HFFc6 (cell line): ENCODE data around the gene DUSP22. TPM values are rescaled to one million over a fixed set of nuclear protein-coding genes. Genes with fewer than 3 reads are reported as not detected.

Source experiments
- DNase-seq: peaks from one replicate; pipeline ENCODE4 v3.0.0-alpha.2; 2018
- H3K27ac Mint-ChIP-seq: 2 replicates; pipeline ENCODE4 v1.8.0; 2020; ENCODE audit warnings: mild to moderate bottlenecking, mixed read lengths
- H3K27me3 Mint-ChIP-seq: 2 replicates; pipeline ENCODE4 v1.8.0; 2021; ENCODE audit warnings: mild to moderate bottlenecking, moderate library complexity, mixed read lengths; ENCODE audit not compliant: insufficient read depth
- H3K36me3 Mint-ChIP-seq: 2 replicates; pipeline ENCODE4 v1.8.0; 2021; ENCODE audit warnings: low read depth, mixed read lengths
- H3K4me1 Mint-ChIP-seq: 2 replicates; pipeline ENCODE4 v1.8.0; 2020; ENCODE audit warnings: low read depth, mixed read lengths
- H3K4me3 Mint-ChIP-seq: 2 replicates; pipeline ENCODE4 v1.8.0; 2020; ENCODE audit warnings: mild to moderate bottlenecking, moderate library complexity, mixed read lengths
- H3K9me3 Mint-ChIP-seq: 2 replicates; pipeline ENCODE4 v1.8.0; 2020; ENCODE audit warnings: mild to moderate bottlenecking, mixed read lengths
- total RNA-seq, 6 experiments: library from RNA; stranded (reverse); fragmentation: NEBNext Ultra II Directional; extraction: Animal tissue kit (Norgen Biotek cat#: 25700); gene quantifications; 2 replicates in 1 of 6; 3 replicates in 5 of 6; pipeline ENCODE4 v1.2.3, GENCODE V29; 2021
- TF ChIP-seq, protein P1 (sequence below): fragments of 200-600 bp; sonication (generic); IDR thresholded peaks from 2 replicates; pipeline ENCODE4 v1.5.0; 2021; ENCODE audit warnings: antibody characterized with exemption, mild to moderate bottlenecking

DUSP22 gene
- total RNA-seq, 6 experiments from 2014 or later, result 6.8 to 11.9 (median 9.2) TPM

DNA sequence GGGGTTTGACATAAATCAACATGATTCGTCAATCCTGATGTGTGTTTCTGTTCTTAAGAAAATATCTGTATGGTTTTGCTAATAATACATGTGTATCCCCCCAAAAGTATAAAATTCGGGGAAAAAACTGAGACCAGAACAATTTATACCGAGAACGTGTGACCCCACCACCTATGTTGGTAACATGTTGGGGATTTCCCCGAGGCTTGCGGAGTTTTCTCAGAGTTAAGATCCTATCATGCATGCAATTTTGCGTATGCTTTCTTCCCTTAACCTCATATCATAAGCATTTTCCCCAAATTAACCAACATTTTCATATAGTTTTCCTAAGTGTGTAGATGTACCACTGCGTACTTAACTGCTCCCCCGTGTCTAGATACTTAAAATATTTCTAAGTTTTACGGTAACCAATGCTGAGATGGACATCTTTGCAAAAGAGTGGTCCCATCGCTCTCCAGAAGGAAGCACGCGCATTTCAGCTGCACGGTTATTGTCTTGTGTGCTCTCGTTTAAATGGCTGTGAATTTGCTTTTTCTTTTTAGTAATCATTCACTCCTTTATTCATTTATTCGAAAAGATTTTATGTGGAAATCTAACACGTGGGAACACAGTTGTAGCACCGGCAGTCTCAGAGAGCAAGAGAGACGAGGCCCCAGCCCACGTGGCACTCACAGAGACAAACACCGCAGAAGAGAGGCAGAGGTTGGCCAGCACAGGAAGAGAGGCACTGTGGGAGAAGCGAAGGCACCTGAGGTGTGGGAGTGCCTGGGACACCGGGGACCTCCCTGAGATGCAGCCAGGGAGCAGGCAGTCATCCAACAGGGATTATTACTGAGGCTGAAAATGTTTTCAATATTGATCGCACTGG, 86.0 kb downstream of the DUSP22 start:
- no peak overlapping the region for H3K4me3 Mint-ChIP-seq
- peaks cover 17% of the 10 kb centered on the region for H3K9me3 Mint-ChIP-seq
- no peaks in the 10 kb centered on the region; the same call in 1 of the 2 replicates for H3K36me3 Mint-ChIP-seq
- H3K4me1 Mint-ChIP-seq, result no peaks in the 10 kb centered on the region
- no peak for DNase-seq
- no peak overlapping the region for H3K27ac Mint-ChIP-seq
- TF ChIP-seq, protein P1, sequence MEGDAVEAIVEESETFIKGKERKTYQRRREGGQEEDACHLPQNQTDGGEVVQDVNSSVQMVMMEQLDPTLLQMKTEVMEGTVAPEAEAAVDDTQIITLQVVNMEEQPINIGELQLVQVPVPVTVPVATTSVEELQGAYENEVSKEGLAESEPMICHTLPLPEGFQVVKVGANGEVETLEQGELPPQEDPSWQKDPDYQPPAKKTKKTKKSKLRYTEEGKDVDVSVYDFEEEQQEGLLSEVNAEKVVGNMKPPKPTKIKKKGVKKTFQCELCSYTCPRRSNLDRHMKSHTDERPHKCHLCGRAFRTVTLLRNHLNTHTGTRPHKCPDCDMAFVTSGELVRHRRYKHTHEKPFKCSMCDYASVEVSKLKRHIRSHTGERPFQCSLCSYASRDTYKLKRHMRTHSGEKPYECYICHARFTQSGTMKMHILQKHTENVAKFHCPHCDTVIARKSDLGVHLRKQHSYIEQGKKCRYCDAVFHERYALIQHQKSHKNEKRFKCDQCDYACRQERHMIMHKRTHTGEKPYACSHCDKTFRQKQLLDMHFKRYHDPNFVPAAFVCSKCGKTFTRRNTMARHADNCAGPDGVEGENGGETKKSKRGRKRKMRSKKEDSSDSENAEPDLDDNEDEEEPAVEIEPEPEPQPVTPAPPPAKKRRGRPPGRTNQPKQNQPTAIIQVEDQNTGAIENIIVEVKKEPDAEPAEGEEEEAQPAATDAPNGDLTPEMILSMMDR, result no peak
- peaks cover 14% of the 10 kb centered on the region; the same call in 1 of the 2 replicates for H3K27me3 Mint-ChIP-seq

DNA sequence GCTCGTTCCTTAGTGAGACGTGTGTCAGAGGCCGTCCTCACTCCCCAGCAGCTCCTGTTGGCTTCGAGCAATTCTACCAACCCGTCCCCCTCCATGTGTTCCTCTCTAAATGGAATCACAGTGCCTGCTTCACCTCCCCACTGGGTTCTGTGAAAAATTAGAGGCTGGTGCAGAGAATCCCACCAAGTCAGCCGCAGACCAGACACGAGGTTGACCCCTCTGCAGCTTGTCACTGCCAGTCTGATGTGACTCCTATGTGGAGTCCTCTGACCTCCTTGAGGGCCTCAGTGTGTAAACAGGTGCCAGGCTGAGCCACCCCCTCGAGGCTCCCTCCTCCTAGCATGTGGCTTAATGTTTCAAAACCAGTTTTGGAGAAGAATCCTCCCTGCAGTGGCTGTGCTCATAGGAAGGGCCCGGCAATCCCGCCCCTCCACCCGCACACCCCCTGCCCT, 86.7 kb downstream of the DUSP22 start:
- H3K36me3 Mint-ChIP-seq, result no peaks in the 10 kb centered on the region; the same call in 1 of the 2 replicates
- peaks cover 14% of the 10 kb centered on the region; the same call in 1 of the 2 replicates for H3K27me3 Mint-ChIP-seq
- no peak for DNase-seq
- TF ChIP-seq, protein P1, result no peak
- H3K4me3 Mint-ChIP-seq, result no peak overlapping the region
- peaks cover 17% of the 10 kb centered on the region for H3K9me3 Mint-ChIP-seq
- H3K4me1 Mint-ChIP-seq, result no peaks in the 10 kb centered on the region
- no peak overlapping the region for H3K27ac Mint-ChIP-seq

DNA sequence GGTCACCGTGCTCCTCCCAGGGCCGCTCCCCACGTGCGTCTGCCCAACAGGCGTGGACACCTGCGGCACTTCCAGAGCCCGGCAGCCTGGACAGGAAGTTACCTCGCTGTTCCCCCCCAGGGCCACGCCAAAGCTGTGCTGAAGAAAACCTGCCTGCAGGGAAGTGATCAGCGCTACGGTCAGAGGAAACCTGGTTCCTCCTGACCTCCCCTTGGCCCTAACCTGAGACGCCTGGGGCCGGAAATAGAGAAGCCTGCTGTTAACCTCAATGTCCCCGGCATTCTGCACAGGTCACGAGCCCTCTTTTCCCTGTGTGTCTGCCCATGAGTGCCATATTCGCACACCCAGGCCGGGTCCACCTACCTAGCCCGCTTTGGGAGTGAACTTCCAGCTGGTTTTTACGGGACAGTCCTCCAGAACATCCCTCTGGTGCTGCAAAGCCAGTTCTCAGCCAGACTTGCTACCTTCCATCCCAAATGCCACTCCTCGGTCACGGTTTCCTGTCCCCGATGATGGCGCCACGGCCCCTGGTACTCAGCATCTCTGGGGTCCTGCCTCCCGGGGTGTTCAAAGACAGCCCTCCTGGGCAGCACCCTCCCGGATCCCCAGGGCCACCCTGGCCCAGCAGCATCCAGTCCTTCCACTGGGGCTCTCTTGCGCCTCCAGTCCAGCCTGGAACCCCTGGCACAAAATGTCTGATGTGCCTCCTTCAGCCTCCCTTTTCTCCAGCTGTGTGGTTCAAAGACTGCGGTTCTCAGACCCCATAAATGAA, 87.3 kb downstream of the DUSP22 start:
- Mint-ChIP-seq H3K27me3 (peaks cover 17% of the 10 kb centered on the region), H3K27ac (no peak overlapping the region), H3K4me1 (no peaks in the 10 kb centered on the region), H3K36me3 (no peaks in the 10 kb centered on the region; the same call in 1 of the 2 replicates), H3K4me3 (no peak overlapping the region), H3K9me3 (peaks cover 17% of the 10 kb centered on the region)
- TF ChIP-seq, protein P1, result no peak
- no peak for DNase-seq

DNA sequence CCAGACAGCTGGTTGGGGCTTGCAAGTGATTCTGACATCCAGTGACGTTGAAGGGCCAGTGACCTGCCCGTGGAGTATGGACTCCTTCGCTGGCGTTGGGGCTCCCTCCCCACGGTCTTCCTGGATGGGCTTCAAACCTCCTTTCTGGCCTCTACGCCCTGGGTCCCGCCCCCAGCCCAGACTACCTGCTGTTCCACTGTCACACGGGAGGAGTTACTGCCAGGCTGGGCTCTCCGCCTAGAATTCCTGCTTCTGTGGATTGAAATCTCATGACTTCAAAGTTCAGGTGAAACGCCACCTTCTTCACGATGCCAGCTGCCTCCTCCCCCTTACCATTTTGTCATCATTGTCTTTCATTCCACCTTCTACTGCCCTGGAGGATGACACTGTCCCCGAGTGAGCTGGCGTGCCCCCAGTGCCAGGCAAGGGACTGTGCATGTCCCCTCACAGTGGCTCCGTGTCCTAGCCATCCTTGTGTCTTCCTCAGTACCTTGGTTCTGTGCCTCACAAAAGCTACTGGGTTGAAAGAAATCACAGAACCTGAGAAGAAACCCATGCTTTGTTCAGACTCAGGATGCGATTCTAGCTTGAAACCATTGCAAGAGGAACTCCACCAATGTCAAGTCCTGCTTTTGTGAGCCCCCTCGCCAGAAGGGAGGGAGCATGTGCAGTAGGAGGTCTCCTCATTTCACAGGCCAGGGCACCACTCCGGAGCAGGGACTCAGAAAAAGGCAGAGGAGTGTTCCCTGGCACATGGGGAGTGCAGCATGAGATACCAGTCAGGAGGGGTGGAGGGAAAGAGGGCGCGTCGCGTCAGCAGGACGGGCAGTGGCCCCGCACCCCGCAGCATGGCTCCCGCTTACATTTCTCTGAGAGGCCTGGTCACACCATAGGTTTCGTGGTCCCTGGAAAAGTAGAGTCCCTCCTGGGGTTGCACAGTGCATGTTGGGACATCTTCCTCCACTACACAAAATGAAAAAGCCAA, 88.2 kb downstream of the DUSP22 start:
- Mint-ChIP-seq H3K27me3 (peaks cover 12% of the 10 kb centered on the region), H3K4me3 (no peak overlapping the region), H3K27ac (no peak overlapping the region), H3K9me3 (peaks cover 17% of the 10 kb centered on the region), H3K36me3 (no peaks in the 10 kb centered on the region; the same call in 1 of the 2 replicates), H3K4me1 (no peaks in the 10 kb centered on the region)
- no peak for DNase-seq
- TF ChIP-seq, protein P1, result no peak
